ENCODE measurements around the gene TTLL1. TPM values are rescaled to one million over a fixed set of nuclear protein-coding genes. Genes with fewer than 3 reads are reported as not detected.

The TTLL1 gene
- polyA plus RNA-seq, 1 donor (not counting 4 experiments of a cell fraction or from before 2014, with no cell fraction given), result 3.5 TPM

DNA sequence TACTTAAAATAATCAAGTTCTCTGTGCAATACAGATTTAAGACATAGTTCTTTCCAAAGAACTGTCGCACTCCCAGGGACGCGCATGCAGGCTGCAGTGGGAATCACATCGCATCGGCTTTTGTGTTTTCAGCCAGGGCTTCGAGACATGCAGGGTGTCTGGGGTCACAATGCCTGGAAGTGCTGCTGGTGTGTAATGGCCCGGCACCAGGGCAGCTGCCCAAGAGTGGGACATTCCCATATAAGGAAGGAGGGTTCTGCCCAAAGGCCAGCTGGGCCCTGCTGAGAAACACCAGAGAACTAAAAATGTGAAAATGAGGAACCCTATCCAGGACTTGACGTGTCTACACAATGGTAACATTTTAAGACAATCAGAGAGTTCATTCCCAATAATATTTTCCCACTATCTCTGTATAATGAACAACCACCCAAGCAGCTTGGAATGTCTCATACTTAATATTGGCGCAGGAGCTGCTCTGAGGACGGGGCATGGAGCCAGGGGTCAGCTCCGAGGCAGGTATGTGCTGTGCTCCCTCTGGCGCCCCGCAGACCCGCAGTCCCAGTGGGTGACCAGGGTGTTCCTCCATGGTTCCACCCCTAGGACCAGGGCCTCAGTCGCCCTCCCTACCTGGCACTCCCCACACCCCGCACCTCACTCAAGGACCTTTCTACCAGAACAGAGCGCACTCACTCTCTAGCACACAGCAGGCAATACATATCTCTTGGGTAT lies 42.7 kb upstream of the TTLL1 start:
- H2AFZ ChIP-seq (ENCODE audit: control insufficient read depth, low read length), result no peak overlapping the region
- no peaks in the 10 kb centered on the region for H4K20me1 ChIP-seq (ENCODE audit: control insufficient read depth, extremely low read depth, insufficient read depth, low read length)
- no peaks in the 10 kb centered on the region for H3K9me3 ChIP-seq (ENCODE audit: control insufficient read depth, low read depth, low read length)
- TF ChIP-seq, protein P1, sequence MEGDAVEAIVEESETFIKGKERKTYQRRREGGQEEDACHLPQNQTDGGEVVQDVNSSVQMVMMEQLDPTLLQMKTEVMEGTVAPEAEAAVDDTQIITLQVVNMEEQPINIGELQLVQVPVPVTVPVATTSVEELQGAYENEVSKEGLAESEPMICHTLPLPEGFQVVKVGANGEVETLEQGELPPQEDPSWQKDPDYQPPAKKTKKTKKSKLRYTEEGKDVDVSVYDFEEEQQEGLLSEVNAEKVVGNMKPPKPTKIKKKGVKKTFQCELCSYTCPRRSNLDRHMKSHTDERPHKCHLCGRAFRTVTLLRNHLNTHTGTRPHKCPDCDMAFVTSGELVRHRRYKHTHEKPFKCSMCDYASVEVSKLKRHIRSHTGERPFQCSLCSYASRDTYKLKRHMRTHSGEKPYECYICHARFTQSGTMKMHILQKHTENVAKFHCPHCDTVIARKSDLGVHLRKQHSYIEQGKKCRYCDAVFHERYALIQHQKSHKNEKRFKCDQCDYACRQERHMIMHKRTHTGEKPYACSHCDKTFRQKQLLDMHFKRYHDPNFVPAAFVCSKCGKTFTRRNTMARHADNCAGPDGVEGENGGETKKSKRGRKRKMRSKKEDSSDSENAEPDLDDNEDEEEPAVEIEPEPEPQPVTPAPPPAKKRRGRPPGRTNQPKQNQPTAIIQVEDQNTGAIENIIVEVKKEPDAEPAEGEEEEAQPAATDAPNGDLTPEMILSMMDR (optimal IDR thresholded peaks at IDR 0.05 in 1 of 3, IDR thresholded peaks at IDR 0.05 in 1 of 3, conservative IDR thresholded peaks at IDR 0.05 in 1 of 3; ENCODE audit: extremely low read depth in 1 of 3, insufficient read depth in 2 of 3, low read length in 3 of 3), result no peak
- TF ChIP-seq EZH2 (IDR thresholded peaks at IDR 0.05; ENCODE audit: low read length), result no peak
- H3K27ac ChIP-seq (ENCODE audit: control insufficient read depth, insufficient read depth, low read length), result no peak overlapping the region
- no peaks in the 10 kb centered on the region for H3K79me2 ChIP-seq (ENCODE audit: control insufficient read depth, insufficient read depth, low read length)
- no peaks in the 10 kb centered on the region for H3K9me1 ChIP-seq (ENCODE audit: control insufficient read depth, extremely low read depth, insufficient read depth, low read length)
- FAIRE-seq, result no peak
- H3K4me3 ChIP-seq (ENCODE audit: control insufficient read depth in 2 of 3, extremely low read depth in 1 of 3, insufficient read depth in 2 of 3, low read depth in 1 of 3, low read length in 3 of 3), result no peak overlapping the region
- DNase-seq (ENCODE audit: low read depth, low spot score), result no peak
- no peak overlapping the region for H3K9ac ChIP-seq (ENCODE audit: control insufficient read depth, extremely low read depth, insufficient read depth, low read length)
- H3K4me1 ChIP-seq (ENCODE audit: control insufficient read depth, extremely low read depth, insufficient read depth, low read length), result peaks cover 18% of the 10 kb centered on the region
- dilution Hi-C loops (cut with MboI; ENCODE audit: extremely low pct_ligation_motif_present, low sequenced_read_pairs), result no loop called here
- H3K4me2 ChIP-seq (ENCODE audit: control insufficient read depth, extremely low read depth, insufficient read depth, low read depth, low read length), result no peak overlapping the region
- peaks cover 27 to 33% of the 10 kb centered on the region in 2 experiments for H3K36me3 ChIP-seq (ENCODE audit: control insufficient read depth in 2 of 2, extremely low read depth in 1 of 2, insufficient read depth in 2 of 2, low read length in 2 of 2)
- no peaks in the 10 kb centered on the region for H3K27me3 ChIP-seq (ENCODE audit: control insufficient read depth, extremely low read depth, insufficient read depth, low read length)

DNA sequence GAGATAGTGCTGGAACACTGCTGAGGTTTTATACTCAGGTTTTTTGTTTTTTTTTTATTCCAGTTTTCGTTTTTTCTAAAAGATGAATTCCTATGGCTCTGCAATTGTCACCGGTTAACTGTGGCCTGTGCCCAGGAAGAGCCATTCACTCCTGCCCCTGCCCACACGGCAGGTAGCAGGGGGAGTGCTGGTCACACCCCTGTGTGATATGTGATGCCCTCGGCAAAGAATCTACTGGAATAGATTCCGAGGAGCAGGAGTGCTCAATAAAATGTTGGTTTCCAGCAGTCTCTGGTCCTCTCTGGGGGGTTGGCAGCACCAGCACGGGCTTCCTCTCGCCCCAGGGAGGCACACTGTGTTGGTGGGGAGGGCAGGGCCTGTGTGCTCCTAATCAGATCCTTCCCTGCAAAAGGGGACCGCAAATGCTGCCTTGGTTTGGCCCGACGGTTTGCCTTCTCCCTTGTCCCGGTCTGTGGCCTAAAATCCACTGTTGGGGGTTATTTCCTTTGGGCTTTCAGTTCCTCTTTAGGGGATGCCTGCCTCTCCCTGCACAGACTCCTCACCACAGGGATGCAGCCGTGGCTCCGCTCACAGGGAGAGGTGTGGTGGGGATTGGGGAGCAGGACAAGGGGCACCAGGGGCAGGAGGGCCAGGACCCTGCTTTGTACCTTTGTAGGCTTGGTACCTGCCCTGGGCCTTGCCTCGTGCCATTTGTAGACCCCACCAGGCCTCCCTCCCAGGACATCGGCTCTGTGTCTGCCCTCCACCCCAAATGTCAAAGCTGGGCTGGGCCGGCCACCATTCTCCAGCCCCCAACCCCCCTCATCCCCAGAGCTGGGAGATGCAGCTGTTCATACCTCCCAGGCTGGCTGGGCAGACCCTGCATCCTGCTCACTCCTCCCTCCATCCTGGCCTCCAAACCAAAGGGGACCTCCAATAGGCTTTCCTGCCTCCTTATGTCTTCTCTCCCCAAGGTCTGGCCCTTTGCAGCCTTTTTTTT lies 40.5 kb upstream of the TTLL1 start:
- Histone ChIP-seq H2AFZ (ENCODE audit: control insufficient read depth, low read length) (no peak overlapping the region), H3K9ac (ENCODE audit: control insufficient read depth, extremely low read depth, insufficient read depth, low read length) (no peak overlapping the region), H3K4me1 (ENCODE audit: control insufficient read depth, extremely low read depth, insufficient read depth, low read length) (peaks cover 31% of the 10 kb centered on the region), H3K9me1 (ENCODE audit: control insufficient read depth, extremely low read depth, insufficient read depth, low read length) (no peaks in the 10 kb centered on the region), H3K9me3 (ENCODE audit: control insufficient read depth, low read depth, low read length) (no peaks in the 10 kb centered on the region), H3K36me3 (ENCODE audit: control insufficient read depth in 2 of 2, extremely low read depth in 1 of 2, insufficient read depth in 2 of 2, low read length in 2 of 2) (peaks cover 18 to 21% of the 10 kb centered on the region in 2 experiments), H4K20me1 (ENCODE audit: control insufficient read depth, extremely low read depth, insufficient read depth, low read length) (no peaks in the 10 kb centered on the region), H3K27ac (ENCODE audit: control insufficient read depth, insufficient read depth, low read length) (no peak overlapping the region), H3K27me3 (ENCODE audit: control insufficient read depth, extremely low read depth, insufficient read depth, low read length) (no peaks in the 10 kb centered on the region), H3K4me3 (ENCODE audit: control insufficient read depth in 2 of 3, extremely low read depth in 1 of 3, insufficient read depth in 2 of 3, low read depth in 1 of 3, low read length in 3 of 3) (no peak overlapping the region), H3K79me2 (ENCODE audit: control insufficient read depth, insufficient read depth, low read length) (no peaks in the 10 kb centered on the region), H3K4me2 (ENCODE audit: control insufficient read depth, extremely low read depth, insufficient read depth, low read depth, low read length) (no peak overlapping the region)
- dilution Hi-C loops (cut with MboI; ENCODE audit: extremely low pct_ligation_motif_present, low sequenced_read_pairs), result no loop called here
- DNase-seq (ENCODE audit: low read depth, low spot score) (no peak), FAIRE-seq (no peak)
- TF ChIP-seq, protein P1 (optimal IDR thresholded peaks at IDR 0.05 in 1 of 3, IDR thresholded peaks at IDR 0.05 in 1 of 3, conservative IDR thresholded peaks at IDR 0.05 in 1 of 3; ENCODE audit: extremely low read depth in 1 of 3, insufficient read depth in 2 of 3, low read length in 3 of 3), result no peak
- no peak for TF ChIP-seq EZH2 (IDR thresholded peaks at IDR 0.05; ENCODE audit: low read length)
